CD4-positive, alpha-beta memory T cell (primary cell): ENCODE results near the gene NDUFS3. TPM values are rescaled to one million over a fixed set of nuclear protein-coding genes. Genes with fewer than 3 reads are reported as not detected.

Experiments used
- CTCF ChIA-PET: fragments of 350-600 bp; sonication (Branson Sonifier 250); formaldehyde crosslinking; loops from one replicate; lab custom pipeline; 2021; ENCODE audit warnings: inconsistent platforms; ENCODE audit not compliant: partially characterized antibody; lab: Charles Lee
- POLR2A ChIA-PET: fragments of 350-600 bp; sonication (Branson Sonifier 250); formaldehyde crosslinking; loops from one replicate; lab custom pipeline; 2021; ENCODE audit not compliant: partially characterized antibody; lab: Charles Lee
- DNase-seq, 5 donors: peaks; one replicate each; pipeline versions ENCODE4 v3.0.0 to v3.0.0-alpha.2; 2020 to 2022; ENCODE audit warnings: mixed read lengths in 1 of 5
- H3K27ac ChIP-seq: one replicate; pipeline ENCODE4 v1.7.0; 2013; ENCODE audit warnings: low read depth, low read length
- H3K27me3 ChIP-seq: 2 replicates; pipeline ENCODE4 v1.7.0; 2013; ENCODE audit warnings: mild to moderate bottlenecking, low read length, moderate library complexity; ENCODE audit not compliant: insufficient read depth
- H3K36me3 ChIP-seq: 2 replicates; pipeline ENCODE4 v1.7.0; 2013; ENCODE audit warnings: mild to moderate bottlenecking, low read length, moderate library complexity; ENCODE audit not compliant: insufficient read depth
- H3K4me1 ChIP-seq: 2 replicates; pipeline ENCODE4 v1.7.0; 2013; ENCODE audit warnings: mild to moderate bottlenecking, low read length, moderate library complexity; ENCODE audit not compliant: insufficient read depth
- H3K4me3 ChIP-seq, 2 donors: one replicate each; pipeline ENCODE4 v1.7.0; 2013; ENCODE audit warnings: low read length in 2 of 2, mild to moderate bottlenecking in 1 of 2
- H3K9me3 ChIP-seq, 2 donors: one replicate each; pipeline ENCODE4 v1.7.0; 2013; ENCODE audit warnings: low read length in 2 of 2, control low read depth in 1 of 2; ENCODE audit not compliant: control insufficient read depth in 1 of 2
- H3K27ac Mint-ChIP-seq, 7 donors: one replicate each; pipeline ENCODE4 v1.8.0; 2020 to 2021; ENCODE audit warnings: mixed read lengths in 7 of 7, mild to moderate bottlenecking in 6 of 7, inconsistent platforms in 3 of 7, moderate library complexity in 3 of 7
- H3K27me3 Mint-ChIP-seq, 2 donors: one replicate each; pipeline ENCODE4 v1.8.0; 2020 to 2021; ENCODE audit warnings: mixed read lengths in 2 of 2
- H3K36me3 Mint-ChIP-seq, 2 donors: one replicate each; pipeline ENCODE4 v1.8.0; 2020 to 2021; ENCODE audit warnings: mixed read lengths in 2 of 2, inconsistent platforms in 1 of 2, mild to moderate bottlenecking in 1 of 2
- H3K4me1 Mint-ChIP-seq, 4 donors: one replicate each; pipeline ENCODE4 v1.8.0; 2020 to 2021; ENCODE audit warnings: mixed read lengths in 4 of 4, mild to moderate bottlenecking in 1 of 4
- H3K4me3 Mint-ChIP-seq, 8 donors: one replicate each; pipeline ENCODE4 v1.8.0; 2020 to 2021; ENCODE audit warnings: mixed read lengths in 8 of 8, mild to moderate bottlenecking in 7 of 8, moderate library complexity in 6 of 8, inconsistent platforms in 3 of 8
- H3K9me3 Mint-ChIP-seq, 8 donors: one replicate each; pipeline ENCODE4 v1.8.0; 2020 to 2021; ENCODE audit warnings: mixed read lengths in 8 of 8, mild to moderate bottlenecking in 5 of 8, inconsistent platforms in 3 of 8, moderate library complexity in 1 of 8
- intact Hi-C: fragments of 100-400 bp; cut with micrococcal nuclease; formaldehyde crosslinking; loops from one replicate; pipeline ENCODE4 v1.15.1; 2023
- polyA plus RNA-seq, 2 donors: library from polyadenylated mRNA; unstranded; fragments of 300-500 nt; fragmentation: Illumina TruSeq; gene quantifications; one replicate each; pipeline ENCODE4 v1.2.3, GENCODE V29; 2021
- total RNA-seq, 2 experiments: library from RNA; stranded (reverse); gene quantifications; one replicate each; pipeline ENCODE4 v1.2.3, GENCODE V29; 2021

NDUFS3 gene
- total and polyA plus RNA-seq, 4 experiments from 2014 or later = 70.9 to 118 (median 78.3) TPM

DNA sequence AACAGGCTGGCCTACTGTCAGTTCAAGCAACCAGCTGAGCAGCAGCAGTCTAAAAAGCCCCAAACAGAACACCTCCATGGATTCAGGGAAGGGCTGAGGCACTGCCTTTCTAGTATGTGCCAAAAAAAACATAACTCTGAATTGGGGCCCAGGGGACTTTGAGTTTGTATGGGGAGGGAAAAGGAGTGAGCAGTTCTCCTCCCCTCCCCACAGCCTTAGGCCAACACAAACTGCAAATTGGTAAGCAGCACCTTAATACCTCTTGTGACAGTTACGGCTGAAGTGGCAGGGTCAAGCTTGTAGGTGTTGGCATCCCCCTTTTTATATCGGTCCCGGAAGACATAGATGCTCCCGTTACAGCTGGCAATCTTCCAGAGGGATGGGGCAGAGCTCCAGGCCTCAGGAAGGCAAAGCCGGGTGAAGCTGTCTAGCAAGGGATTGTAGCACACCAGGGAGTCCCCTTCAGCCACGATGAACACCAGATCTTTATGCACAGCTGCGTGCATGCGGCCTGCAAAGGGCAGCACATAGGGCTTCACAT, 6.1 kb upstream of the NDUFS3 start:
- no peaks in the 10 kb centered on the region for H3K27me3 ChIP-seq
- peaks cover 39% of the 10 kb centered on the region for H3K36me3 ChIP-seq
- H3K9me3 ChIP-seq = no peaks in the 10 kb centered on the region
- H3K4me3 ChIP-seq = no peak overlapping the region
- POLR2A ChIA-PET = interaction anchor here (2.1 kb wide), 1 partner anchor 8 kb away, joined by 9 read pairs; the partner anchor contains the start of gene PTPMT1
- peaks cover 21 to 55% of the 10 kb centered on the region in 2 donors for H3K36me3 Mint-ChIP-seq
- intact Hi-C loops = loop anchor here (10.0 kb wide), 1 partner anchor 398 kb away; the partner anchor contains the start of gene ARFGAP2
- H3K9me3 Mint-ChIP-seq = no peaks in the 10 kb centered on the region
- CTCF ChIA-PET = interaction anchor here (1.0 to 1.6 kb wide), 2 partner anchors 8 to 18 kb away, joined by 3 to 7 read pairs; partner anchors contain the start of gene PTPMT1
- peaks cover 10 to 27% (median 16%) of the 10 kb centered on the region in 4 donors for H3K4me1 Mint-ChIP-seq
- H3K4me1 ChIP-seq = peaks cover 23% of the 10 kb centered on the region
- H3K27ac Mint-ChIP-seq = peak overlapping the region in 3 of 7 donors; percentile 22 to 52 (median 46)
- DNase-seq = no peak
- H3K4me3 Mint-ChIP-seq = no peak overlapping the region
- H3K27me3 Mint-ChIP-seq = no peaks in the 10 kb centered on the region
- no peak overlapping the region for H3K27ac ChIP-seq

- ChIA-PET CTCF (interaction anchor here (1.6 kb wide), 1 partner anchor 8 kb away, joined by 7 read pairs; the partner anchor contains the start of gene PTPMT1), POLR2A (interaction anchor here (2.1 kb wide), 1 partner anchor 9 kb away, joined by 9 read pairs; the partner anchor contains the start of gene PTPMT1)
- intact Hi-C loops = loop anchor here (10.0 kb wide), 1 partner anchor 399 kb away; the partner anchor contains the start of gene ARFGAP2
- H3K9me3 ChIP-seq = no peaks in the 10 kb centered on the region
- H3K36me3 ChIP-seq = peaks cover 39% of the 10 kb centered on the region
- no peaks in the 10 kb centered on the region for H3K27me3 ChIP-seq
- peaks cover 21 to 55% of the 10 kb centered on the region in 2 donors for H3K36me3 Mint-ChIP-seq
- no peak for DNase-seq
- peaks cover 29% of the 10 kb centered on the region for H3K4me1 ChIP-seq
- H3K4me3 Mint-ChIP-seq = no peak overlapping the region
- H3K9me3 Mint-ChIP-seq = no peaks in the 10 kb centered on the region
- peak overlapping the region in 1 of 7 donors; percentile 46 for H3K27ac Mint-ChIP-seq
- no peaks in the 10 kb centered on the region for H3K27me3 Mint-ChIP-seq
- peaks cover 10 to 33% (median 20%) of the 10 kb centered on the region in 4 donors for H3K4me1 Mint-ChIP-seq
- H3K4me3 ChIP-seq = no peak overlapping the region
- H3K27ac ChIP-seq = no peak overlapping the region
Observed at GRCh38 chr11:47573321-47573720, 5.6 kb upstream of the NDUFS3 start.

DNA sequence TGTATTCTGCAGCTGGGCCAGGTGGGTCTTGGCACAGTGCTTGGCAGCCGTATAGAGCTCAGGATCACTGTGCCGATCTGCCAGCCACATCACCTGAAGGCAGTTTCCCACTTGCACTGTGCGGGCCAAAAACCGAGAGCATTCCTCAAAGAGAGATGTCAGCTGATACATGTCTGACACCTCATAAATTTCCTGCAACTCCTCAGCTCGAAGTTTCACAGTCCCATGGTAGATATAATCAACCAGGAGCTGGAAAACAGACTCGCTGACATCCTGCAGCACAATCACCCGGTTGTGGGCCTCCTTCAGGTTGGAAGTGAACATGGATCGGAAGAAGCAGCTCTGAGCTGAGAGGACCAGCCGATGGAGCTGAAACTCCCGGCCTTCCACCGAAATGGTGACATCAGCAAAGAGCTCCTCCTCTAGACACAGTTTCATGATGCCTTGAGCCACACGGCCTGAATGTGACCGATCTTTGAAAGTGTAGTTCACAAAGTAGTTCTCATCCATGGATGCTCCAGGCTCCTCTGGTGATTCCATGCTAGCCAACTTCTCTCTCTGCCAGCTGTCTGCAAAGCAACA, 1.3 kb upstream of the NDUFS3 start:
- H3K4me1 Mint-ChIP-seq = peaks cover 19 to 52% (median 37%) of the 10 kb centered on the region in 4 donors
- H3K4me3 Mint-ChIP-seq = peak overlapping the region; percentile 97 to 100 (median 100)
- no peaks in the 10 kb centered on the region for H3K27me3 ChIP-seq
- no peaks in the 10 kb centered on the region for H3K9me3 ChIP-seq
- H3K4me3 ChIP-seq = peak overlapping the region in 1 of 2 donors; percentile 80
- POLR2A ChIA-PET = interaction anchor here (1.1 to 3.4 kb wide), 5 partner anchors 11 to 329 kb away, joined by 3 to 52 read pairs (median 8); partner anchors contain the start of genes ACP2, AGBL2, CELF1 and NUP160
- peaks cover 30 to 60% of the 10 kb centered on the region in 2 donors for H3K36me3 Mint-ChIP-seq
- peak overlapping the region; percentile 83 for H3K27ac ChIP-seq
- peaks cover 0 to 3% (median 0%) of the 10 kb centered on the region in 8 donors for H3K9me3 Mint-ChIP-seq
- H3K4me1 ChIP-seq = peaks cover 42% of the 10 kb centered on the region
- DNase-seq = no peak
- H3K36me3 ChIP-seq = peaks cover 36% of the 10 kb centered on the region
- intact Hi-C loops = loop anchor here (2.0 to 10.0 kb wide), 6 partner anchors 13 to 641 kb away; partner anchors contain the start of genes ACP2, ARFGAP2, CSTPP1 and FNBP4
- peaks cover 0 to 1% of the 10 kb centered on the region in 2 donors for H3K27me3 Mint-ChIP-seq
- peak overlapping the region in 6 of 7 donors; percentile 22 to 100 (median 86) for H3K27ac Mint-ChIP-seq
- CTCF ChIA-PET = interaction anchor here (1.5 to 2.1 kb wide), 2 partner anchors 13 to 24 kb away, joined by 4 to 7 read pairs; no protein-coding TSS in a partner anchor

DNA sequence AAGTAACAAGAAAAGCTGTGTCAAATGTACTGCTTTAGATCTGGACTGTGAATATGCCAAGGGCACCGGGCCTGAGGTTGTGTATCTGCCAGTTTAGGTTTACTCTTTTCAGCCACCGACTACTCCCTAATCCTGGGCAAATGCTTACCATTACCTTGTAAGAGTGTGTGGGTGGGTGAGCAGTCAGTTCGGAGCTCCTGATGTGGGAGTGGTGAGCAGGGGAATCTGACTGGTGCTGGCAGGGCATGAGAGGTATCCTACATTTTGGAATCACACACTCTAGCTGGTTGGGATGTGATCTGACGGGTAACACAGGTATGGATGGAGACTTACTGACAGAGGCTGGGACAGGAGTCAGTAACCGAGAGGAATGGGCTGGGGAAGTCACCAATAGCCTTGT, 5.0 kb downstream of the NDUFS3 start:
- peaks cover 0 to under 1% (median 0%) of the 10 kb centered on the region in 8 donors for H3K9me3 Mint-ChIP-seq
- H3K27ac Mint-ChIP-seq = peak overlapping the region in 3 of 7 donors; percentile 38 to 65 (median 49)
- POLR2A ChIA-PET = no interaction called here
- H3K4me1 ChIP-seq = peaks cover 13% of the 10 kb centered on the region
- peaks cover 31 to 53% of the 10 kb centered on the region in 2 donors for H3K36me3 Mint-ChIP-seq
- H3K27me3 ChIP-seq = no peaks in the 10 kb centered on the region
- no peak overlapping the region for H3K4me3 Mint-ChIP-seq
- peaks cover 9 to 28% (median 15%) of the 10 kb centered on the region in 4 donors for H3K4me1 Mint-ChIP-seq
- peaks cover 36% of the 10 kb centered on the region for H3K36me3 ChIP-seq
- DNase-seq = no peak
- CTCF ChIA-PET = interaction anchor here (1.2 kb wide), 1 partner anchor 19 kb away, joined by 3 read pairs; no protein-coding TSS in a partner anchor
- intact Hi-C loops = no loop called here
- no peaks in the 10 kb centered on the region for H3K9me3 ChIP-seq
- no peak overlapping the region for H3K27ac ChIP-seq
- H3K27me3 Mint-ChIP-seq = peaks cover 0 to under 1% of the 10 kb centered on the region in 2 donors
- no peak overlapping the region for H3K4me3 ChIP-seq

DNA sequence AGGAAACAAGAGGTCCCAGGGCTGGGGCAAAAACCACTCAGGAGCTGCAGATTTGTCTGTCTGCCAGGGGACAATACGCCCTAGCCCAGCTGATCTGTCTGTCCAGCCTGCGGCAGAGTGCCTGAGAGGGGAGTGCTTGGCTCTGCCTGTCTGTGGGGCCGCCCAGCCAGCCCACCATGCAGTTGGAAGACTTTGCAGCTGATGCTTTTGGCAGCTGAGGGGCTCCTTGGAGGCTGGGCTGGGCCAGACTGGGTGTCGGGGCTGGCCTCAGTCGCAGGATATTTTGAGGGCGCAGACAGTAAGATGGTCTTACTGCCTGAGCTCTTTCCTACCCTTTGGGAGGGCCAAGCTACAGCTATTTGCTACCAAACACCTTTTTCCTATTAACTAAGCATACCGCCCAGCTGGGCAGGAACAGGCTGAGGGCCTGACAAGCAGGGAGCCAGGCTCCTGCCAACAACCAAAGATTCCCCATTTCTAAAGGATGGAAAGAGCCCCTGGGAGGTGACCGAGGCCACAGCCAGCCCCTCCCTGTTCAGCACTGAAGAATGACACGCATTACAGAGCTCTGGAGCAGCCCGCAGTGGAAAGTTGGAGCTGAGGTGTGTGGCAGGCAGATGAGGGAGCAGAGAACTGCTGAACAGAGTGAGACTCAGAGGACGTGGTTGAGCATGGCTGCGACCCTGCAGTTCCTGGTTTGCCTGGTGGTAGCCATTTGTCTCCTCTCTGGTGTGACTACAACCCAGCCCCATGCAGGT, 7.4 kb downstream of the NDUFS3 start, which contains the start of gene FAM180B:
FAM180B (plus strand) TSS at position 581 of the 758 bp plus-strand sequence; CDS start at position 672, 91 bp downstream.
- Mint-ChIP-seq H3K4me3 (peak within 1 kb of the TSS in 1 of 8 donors; percentile 43), H3K4me1 (peaks cover 0 to 9% (median 3%) of the 10 kb centered on the region in 4 donors), H3K9me3 (no peaks in the 10 kb centered on the region), H3K27ac (no peak within 1 kb of the TSS), H3K36me3 (peaks cover 29 to 40% of the 10 kb centered on the region in 2 donors), H3K27me3 (no peaks in the 10 kb centered on the region)
- Histone ChIP-seq H3K36me3 (peaks cover 32% of the 10 kb centered on the region), H3K9me3 (no peaks in the 10 kb centered on the region), H3K4me3 (no peak within 1 kb of the TSS), H3K27me3 (no peaks in the 10 kb centered on the region), H3K27ac (no peak within 1 kb of the TSS), H3K4me1 (no peaks in the 10 kb centered on the region)
- ChIA-PET CTCF (interaction anchor here (0.5 kb wide), 1 partner anchor 27 kb away, joined by 3 read pairs; no protein-coding TSS in a partner anchor), POLR2A (interaction anchor here (2.2 kb wide), 1 partner anchor 7 kb away, joined by 5 read pairs; the partner anchor contains the start of genes KBTBD4 and NDUFS3)
- DNase-seq = no peak
- intact Hi-C loops = no loop called here

DNA sequence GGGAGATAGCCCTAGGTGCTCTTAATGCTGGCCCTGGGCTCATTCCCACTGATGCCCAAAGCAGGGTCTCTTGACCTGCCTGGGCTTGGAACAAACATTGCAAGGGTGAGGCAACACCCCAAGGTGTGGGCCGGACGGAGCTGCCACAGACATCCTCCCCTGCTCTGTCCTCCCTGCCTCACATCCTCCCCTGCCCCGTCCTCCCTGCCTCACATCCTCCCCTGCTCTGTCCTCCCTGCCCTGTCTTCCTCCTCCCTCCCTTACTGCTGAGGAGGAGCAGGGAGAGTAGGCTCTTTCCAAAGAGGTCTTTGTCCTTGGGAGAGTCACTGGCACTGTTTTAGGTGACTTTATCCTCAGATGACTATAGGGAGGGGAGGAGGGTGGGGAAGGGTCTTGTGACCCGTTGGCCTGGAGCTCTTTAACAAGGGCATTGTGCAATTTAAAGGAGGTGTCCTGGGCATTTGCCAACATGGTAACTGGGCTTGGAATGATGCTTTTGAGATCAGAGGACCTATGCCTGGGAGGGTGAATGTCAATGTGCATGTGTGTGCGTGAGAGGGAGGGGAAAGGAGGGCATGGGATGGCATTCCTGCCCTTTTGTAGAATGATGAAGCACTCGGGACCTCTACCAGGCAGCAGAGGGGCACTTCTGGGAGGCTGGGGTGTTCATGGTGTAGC, 8.3 kb downstream of the NDUFS3 start:
- no peaks in the 10 kb centered on the region for H3K4me1 ChIP-seq
- DNase-seq = no peak
- CTCF ChIA-PET = no interaction called here
- POLR2A ChIA-PET = interaction anchor here (2.2 kb wide), 1 partner anchor 8 kb away, joined by 5 read pairs; the partner anchor contains the start of genes KBTBD4 and NDUFS3
- intact Hi-C loops = no loop called here
- H3K4me3 ChIP-seq = no peak overlapping the region
- Mint-ChIP-seq H3K27ac (no peak overlapping the region), H3K4me3 (no peak overlapping the region), H3K9me3 (no peaks in the 10 kb centered on the region), H3K27me3 (no peaks in the 10 kb centered on the region), H3K4me1 (peaks cover 0 to 9% (median 3%) of the 10 kb centered on the region in 4 donors), H3K36me3 (peaks cover 20 to 32% of the 10 kb centered on the region in 2 donors)
- H3K36me3 ChIP-seq = peaks cover 23% of the 10 kb centered on the region
- no peak overlapping the region for H3K27ac ChIP-seq
- no peaks in the 10 kb centered on the region for H3K27me3 ChIP-seq
- no peaks in the 10 kb centered on the region for H3K9me3 ChIP-seq
